H9 (cell line): ENCODE data around the gene PCDHA12. TPM values are rescaled to one million over a fixed set of nuclear protein-coding genes. Genes with fewer than 3 reads are reported as not detected.
A peak's percentile ranks its signal among the peaks of the same experiment; 100 is the strongest.
"Not testable (repeated sequence)": the region's sequence is repeated elsewhere in the genome, so short reads cannot be mapped to it uniquely, and the experiment has no call there.

Experiments used
- DNase-seq: peaks from one replicate; pipeline ENCODE4 v3.0.0-alpha.2; 2017
- H2AFZ ChIP-seq: one replicate; pipeline ENCODE4 v1.6.1; 2013; ENCODE audit warnings: mild to moderate bottlenecking, low read length, control low read depth, moderate library complexity
- H2AK5ac ChIP-seq: 2 replicates; pipeline ENCODE4 v1.6.1; 2013; ENCODE audit warnings: low read length, control low read depth, mixed read lengths; ENCODE audit not compliant: insufficient read length
- H2BK120ac ChIP-seq: one replicate; pipeline ENCODE4 v1.6.1; 2013; ENCODE audit warnings: low read depth, mild to moderate bottlenecking, low read length, control low read depth, inconsistent platforms; ENCODE audit not compliant: poor library complexity, severe bottlenecking
- H2BK12ac ChIP-seq: 2 replicates; pipeline ENCODE4 v1.6.1; 2013; ENCODE audit warnings: low read length, control low read depth, mixed read lengths, low read depth; ENCODE audit not compliant: insufficient read length
- H2BK15ac ChIP-seq: 2 replicates; pipeline ENCODE4 v1.6.1; 2013; ENCODE audit warnings: low read depth, low read length, control low read depth
- H2BK20ac ChIP-seq: one replicate; pipeline ENCODE4 v1.6.1; 2013; ENCODE audit warnings: low read depth, mild to moderate bottlenecking, low read length, control low read depth, inconsistent platforms; ENCODE audit not compliant: poor library complexity, severe bottlenecking
- H2BK5ac ChIP-seq: 2 replicates; pipeline ENCODE4 v1.6.1; 2013; ENCODE audit warnings: low read length, control low read depth, mixed read lengths; ENCODE audit not compliant: insufficient read length
- H3K14ac ChIP-seq: 2 replicates; pipeline ENCODE4 v1.6.1; 2013; ENCODE audit warnings: low read length, control low read depth; ENCODE audit not compliant: insufficient read depth
- H3K18ac ChIP-seq: 2 replicates; pipeline ENCODE4 v1.6.1; 2013; ENCODE audit warnings: low read depth, mild to moderate bottlenecking, mixed read lengths, low read length, control low read depth; ENCODE audit not compliant: insufficient read length
- H3K23ac ChIP-seq: 2 replicates; pipeline ENCODE4 v1.6.1; 2013; ENCODE audit warnings: low read length, control low read depth, mixed read lengths, low read depth; ENCODE audit not compliant: insufficient read length
- H3K23me2 ChIP-seq: 2 replicates; pipeline ENCODE4 v1.6.1; 2013; ENCODE audit warnings: low read depth, mild to moderate bottlenecking, mixed read lengths, low read length, control low read depth; ENCODE audit not compliant: insufficient read length, poor library complexity, severe bottlenecking
- H3K27ac ChIP-seq: 2 replicates; pipeline ENCODE4 v1.5.1; 2013; ENCODE audit warnings: low read length, control low read depth, mixed read lengths, low read depth; ENCODE audit not compliant: insufficient read length
- H3K27me3 ChIP-seq: 2 replicates; pipeline ENCODE4 v1.6.1; 2013; ENCODE audit warnings: low read length, control low read depth, inconsistent platforms; ENCODE audit not compliant: insufficient read depth
- H3K4ac ChIP-seq: 2 replicates; pipeline ENCODE4 v1.6.1; 2013; ENCODE audit warnings: low read depth, mild to moderate bottlenecking, control low read depth, inconsistent platforms, low read length, moderate library complexity
- H3K4me1 ChIP-seq: 2 replicates; pipeline ENCODE4 v1.6.1; 2013; ENCODE audit warnings: low read length, control low read depth, inconsistent platforms; ENCODE audit not compliant: insufficient read depth
- H3K4me2 ChIP-seq: 2 replicates; pipeline ENCODE4 v1.6.1; 2013; ENCODE audit warnings: low read length, control low read depth, mixed read lengths; ENCODE audit not compliant: insufficient read length, insufficient read depth
- H3K56ac ChIP-seq: 2 replicates; pipeline ENCODE4 v1.6.1; 2013; ENCODE audit warnings: low read depth, mild to moderate bottlenecking, mixed read lengths, low read length, control low read depth; ENCODE audit not compliant: insufficient read length
- H3K79me1 ChIP-seq: 2 replicates; pipeline ENCODE4 v1.6.1; 2013; ENCODE audit warnings: low read depth, mild to moderate bottlenecking, moderate library complexity, low read length, control low read depth, inconsistent platforms; ENCODE audit not compliant: insufficient read depth, poor library complexity, severe bottlenecking
- H3K79me2 ChIP-seq: 2 replicates; pipeline ENCODE4 v1.6.1; 2013; ENCODE audit warnings: low read length, control low read depth, inconsistent platforms; ENCODE audit not compliant: insufficient read depth
- H3K9ac ChIP-seq: 2 replicates; pipeline ENCODE4 v1.6.1; 2013; ENCODE audit warnings: low read length, control low read depth, mixed read lengths; ENCODE audit not compliant: insufficient read length; ENCODE audit errors: extremely low read depth
- H3K9me3 ChIP-seq: one replicate; pipeline ENCODE4 v1.6.1; 2013; ENCODE audit warnings: low read depth, low read length, inconsistent platforms; ENCODE audit not compliant: control insufficient read depth
- H3T11ph ChIP-seq: one replicate; pipeline ENCODE4 v1.6.1; 2013; ENCODE audit warnings: mild to moderate bottlenecking, low read length, control low read depth, inconsistent platforms
- H4K20me1 ChIP-seq: one replicate; pipeline ENCODE4 v1.6.1; 2013; ENCODE audit not compliant: control insufficient read depth, insufficient read length, insufficient read depth
- H4K5ac ChIP-seq: 2 replicates; pipeline ENCODE4 v1.6.1; 2013; ENCODE audit warnings: low read depth, mild to moderate bottlenecking, mixed read lengths, low read length, control low read depth; ENCODE audit not compliant: insufficient read length
- H4K8ac ChIP-seq: replicated peaks from 2 replicates; pipeline ENCODE4 v1.6.1; 2013; ENCODE audit warnings: low read length, control low read depth, mixed read lengths, low read depth; ENCODE audit not compliant: insufficient read length
- H4K91ac ChIP-seq: 2 replicates; pipeline ENCODE4 v1.6.1; 2013; ENCODE audit warnings: low read depth, mild to moderate bottlenecking, moderate library complexity, mixed read lengths, low read length, control low read depth; ENCODE audit not compliant: insufficient read length
- H3K27ac Mint-ChIP-seq, 3 experiments: 2 replicates in 2 of 3; 3 replicates in 1 of 3; pipeline ENCODE4 v1.8.0; 2020 to 2021; ENCODE audit warnings: mixed read lengths in 3 of 3, mild to moderate bottlenecking in 1 of 3, moderate library complexity in 1 of 3
- H3K27me3 Mint-ChIP-seq: 2 replicates; pipeline ENCODE4 v1.8.0; 2021; ENCODE audit warnings: low read depth, mild to moderate bottlenecking, moderate library complexity, mixed read lengths
- H3K36me3 Mint-ChIP-seq, 3 experiments: 2 replicates in 2 of 3; 3 replicates in 1 of 3; pipeline ENCODE4 v1.8.0; 2020 to 2021; ENCODE audit warnings: low read depth in 3 of 3, mixed read lengths in 3 of 3; ENCODE audit not compliant: insufficient read depth in 1 of 3
- H3K4me1 Mint-ChIP-seq, 2 experiments: 2 replicates each; pipeline ENCODE4 v1.8.0; 2020; ENCODE audit warnings: mixed read lengths in 2 of 2
- H3K4me3 Mint-ChIP-seq, 2 experiments: 2 replicates in 1 of 2; 3 replicates in 1 of 2; pipeline ENCODE4 v1.8.0; 2020 to 2021; ENCODE audit warnings: mild to moderate bottlenecking in 2 of 2, mixed read lengths in 2 of 2, moderate library complexity in 1 of 2
- H3K9me3 Mint-ChIP-seq, 2 experiments: 2 replicates in 1 of 2; 3 replicates in 1 of 2; pipeline ENCODE4 v1.8.0; 2020; ENCODE audit warnings: mild to moderate bottlenecking in 2 of 2, mixed read lengths in 2 of 2, moderate library complexity in 1 of 2
- CTCF ChIP-seq: fragments of 200-600 bp; sonication (generic); conservative IDR thresholded peaks from 3 replicates; pipeline ENCODE4 v1.8.0; 2021; ENCODE audit warnings: antibody characterized with exemption, mild to moderate bottlenecking
- WGBS: extraction: QIAGEN DNeasy Blood & Tissue Kit; methylation state at CpG from one replicate; pipeline ENCODE4 v1.1.7; 2013; ENCODE audit warnings: missing lambda C conversion rate, low lambda C conversion rate, mixed read lengths; ENCODE audit not compliant: insufficient read length; ENCODE audit errors: extremely low coverage; 5-methylcytosine and 5-hydroxymethylcytosine counted together
- total RNA-seq: library from RNA; stranded (reverse); gene quantifications from 2 replicates; pipeline ENCODE4 v1.2.1, GENCODE V29; 2021

The PCDHA12 gene
- total RNA-seq, 1 experiment from 2014 or later, result 7.2 TPM

GRCh38 chr5:140828362-140828737 is 46.8 kb upstream of the PCDHA12 start:
- H2BK120ac ChIP-seq, result no peak overlapping the region
- no peak overlapping the region for H2BK20ac ChIP-seq
- no peaks in the 10 kb centered on the region for H4K20me1 ChIP-seq
- H3T11ph ChIP-seq, result no peak overlapping the region
- no peaks in the 10 kb centered on the region for H3K79me1 ChIP-seq
- H3K23ac ChIP-seq, result no peak overlapping the region
- no peak overlapping the region for H3K4me2 ChIP-seq
- H3K4me1 ChIP-seq, result no peaks in the 10 kb centered on the region
- no peak overlapping the region for H3K9ac ChIP-seq
- H3K27me3 ChIP-seq, result no peaks in the 10 kb centered on the region
- H4K91ac ChIP-seq, result no peak overlapping the region
- H3K4me1 Mint-ChIP-seq, result peaks cover 0 to 11% of the 10 kb centered on the region in 2 experiments; a peak in 2 of 4 replicates
- no peak overlapping the region for H2BK15ac ChIP-seq
- H3K9me3 ChIP-seq, result no peaks in the 10 kb centered on the region
- peaks cover 3% of the 10 kb centered on the region for H3K23me2 ChIP-seq
- no peak overlapping the region for H2BK12ac ChIP-seq
- no peaks in the 10 kb centered on the region for H3K79me2 ChIP-seq
- H3K4ac ChIP-seq, result no peak overlapping the region
- H3K56ac ChIP-seq, result no peak overlapping the region
- H2AFZ ChIP-seq, result no peak overlapping the region
- no peaks in the 10 kb centered on the region for H3K27me3 Mint-ChIP-seq
- H4K8ac ChIP-seq, result no peak overlapping the region
- no CpG with 5 or more reads among the region's 18 CpGs for WGBS
- peaks cover 15 to 33% (median 19%) of the 10 kb centered on the region in 3 experiments for H3K36me3 Mint-ChIP-seq
- H3K14ac ChIP-seq, result peak overlapping the region; percentile 76; the same call in 1 of the 2 replicates
- no peak overlapping the region for H4K5ac ChIP-seq
- no peak overlapping the region for H3K18ac ChIP-seq
- peak; percentile 44; the same call in 2 of the 3 replicates for TF ChIP-seq CTCF
- no peak overlapping the region for H2BK5ac ChIP-seq
- peak overlapping the region; percentile 76 to 88 for H3K4me3 Mint-ChIP-seq
- DNase-seq, result no peak
- peak overlapping the region in 1 of 3 experiments; percentile 97; a peak in 3 of 7 replicates for H3K27ac Mint-ChIP-seq
- no peak overlapping the region for H2AK5ac ChIP-seq
- peaks cover 20 to 22% of the 10 kb centered on the region in 2 experiments for H3K9me3 Mint-ChIP-seq
- H3K27ac ChIP-seq, result no peak overlapping the region

- H3K79me1 ChIP-seq, H3K14ac ChIP-seq, H3K23ac ChIP-seq, H3K27ac Mint-ChIP-seq, DNase-seq, H2AK5ac ChIP-seq, H3K27ac ChIP-seq, H3T11ph ChIP-seq, H4K5ac ChIP-seq, H2BK120ac ChIP-seq, H4K91ac ChIP-seq, H2BK12ac ChIP-seq, H3K23me2 ChIP-seq, H3K56ac ChIP-seq, H2AFZ ChIP-seq, H2BK20ac ChIP-seq, H4K20me1 ChIP-seq, H3K4me1 ChIP-seq, H3K4ac ChIP-seq, H3K79me2 ChIP-seq, H3K18ac ChIP-seq, H3K9me3 ChIP-seq, H3K4me3 Mint-ChIP-seq, H4K8ac ChIP-seq, H3K27me3 ChIP-seq, H2BK5ac ChIP-seq, H3K9ac ChIP-seq, H3K27me3 Mint-ChIP-seq, H2BK15ac ChIP-seq, H3K4me2 ChIP-seq: not testable (repeated sequence)
- no CpG with 5 or more reads among the region's 106 CpGs for WGBS
- Mint-ChIP-seq H3K36me3 (peaks cover 18 to 39% (median 23%) of the 10 kb centered on the region in 3 experiments), H3K4me1 (peaks cover 0 to 11% of the 10 kb centered on the region in 2 experiments; a peak in 2 of 4 replicates), H3K9me3 (peaks cover 22 to 29% of the 10 kb centered on the region in 2 experiments)
Measured at GRCh38 chr5:140829511-140830501, 45.3 kb upstream of the PCDHA12 start.
